Stimulated activated CD4-positive, alpha-beta T cell treated with anti-CD3 and anti-CD28 coated beads, Interleukin-4, amount 100 ng/mL, for 1 hour (primary cell): ENCODE results near the gene CHMP6.

Experiments used
- DNase-seq: peaks from one replicate; pipeline ENCODE4 v3.0.0-alpha.2; 2020

CHMP6 gene

GRCh38 chr17:81032641-81033480, 41.2 kb downstream of the CHMP6 start:
- DNase-seq: no peak

GRCh38 chr17:81033535-81034167, 42.0 kb downstream of the CHMP6 start:
- DNase-seq: no peak

- DNase-seq: no peak
Measured at GRCh38 chr17:81034168-81034777, 42.6 kb downstream of the CHMP6 start.

- DNase-seq: peak; percentile 99
Measured at GRCh38 chr17:81034779-81035520, 43.3 kb downstream of the CHMP6 start, which contains the start of gene BAIAP2. TSS of gene BAIAP2 (plus strand) at chr17:81035151. CDS start at chr17:81035255, 104 bp downstream.

- peak; percentile 22 for DNase-seq
Measured at GRCh38 chr17:81035521-81036196, 44.0 kb downstream of the CHMP6 start.

- DNase-seq: no peak
Measured at GRCh38 chr17:81036197-81036941, 44.7 kb downstream of the CHMP6 start.

GRCh38 chr17:81037026-81037797, 45.6 kb downstream of the CHMP6 start:
- DNase-seq: no peak

GRCh38 chr17:81037798-81038733, 46.4 kb downstream of the CHMP6 start:
- no peak for DNase-seq

GRCh38 chr17:81039096-81039495, 47.5 kb downstream of the CHMP6 start:
- no peak for DNase-seq

- no peak for DNase-seq
Measured at GRCh38 chr17:81039854-81040758, 48.5 kb downstream of the CHMP6 start.

- DNase-seq: no peak
Measured at GRCh38 chr17:81040791-81041337, 49.2 kb downstream of the CHMP6 start.

- no peak for DNase-seq
Measured at GRCh38 chr17:81042606-81043005, 51.0 kb downstream of the CHMP6 start.

- DNase-seq: no peak
Measured at GRCh38 chr17:81043319-81043724, 51.7 kb downstream of the CHMP6 start.

- DNase-seq: no peak
Measured at GRCh38 chr17:81043725-81044427, 52.2 kb downstream of the CHMP6 start.

- DNase-seq: no peak
Measured at GRCh38 chr17:81044428-81044763, 52.8 kb downstream of the CHMP6 start.

GRCh38 chr17:81044764-81045589, 53.3 kb downstream of the CHMP6 start:
- no peak for DNase-seq

- no peak for DNase-seq
Measured at GRCh38 chr17:81045590-81046095, 54.0 kb downstream of the CHMP6 start.
